PC-9 (cell line): ENCODE measurements around the gene TMEM25. TPM values are rescaled to one million over a fixed set of nuclear protein-coding genes. Genes with fewer than 3 reads are reported as not detected.
"Not testable (repeated sequence)": the region's sequence is repeated elsewhere in the genome, so short reads cannot be mapped to it uniquely, and the experiment has no call there.

Experiments used
- BruUV-seq: library from RNA; stranded (reverse); fragments of 400-500 nt; replicated peaks from 2 replicates; lab custom pipeline; 2021; lab: Mats Ljungman, UMichigan
- CTCF ChIA-PET: fragments of 300-600 bp; sonication (Branson Sonifier 250); formaldehyde crosslinking; loops from one replicate; lab custom pipeline; 2022; ENCODE audit warnings: antibody characterized with exemption; lab: Charles Lee
- POLR2A ChIA-PET: fragments of 300-600 bp; sonication (Branson Sonifier 250); formaldehyde crosslinking; loops from one replicate; lab custom pipeline; 2022; ENCODE audit warnings: antibody characterized with exemption; ENCODE audit not compliant: unreplicated experiment; lab: Charles Lee
- DNase-seq, 2 experiments: peaks; one replicate each; pipeline versions ENCODE4 v3.0.0 to v3.0.0-alpha.2; 2015 to 2022; ENCODE audit warnings: mixed read lengths in 1 of 2
- H2AFZ ChIP-seq: fragments of 200-600 bp; sonication (generic); 2 replicates; pipeline ENCODE4 v1.8.1; 2017; ENCODE audit warnings: antibody characterized with exemption
- H3F3A ChIP-seq: fragments of 200-600 bp; sonication (generic); 2 replicates; pipeline ENCODE4 v1.8.1; 2017; ENCODE audit warnings: antibody characterized with exemption, mild to moderate bottlenecking, low read depth; ENCODE audit not compliant: insufficient read depth
- H3K27ac ChIP-seq: fragments of 200-600 bp; sonication (generic); 2 replicates; pipeline ENCODE4 v1.6.1; 2016; ENCODE audit warnings: mixed run types
- H3K27me3 ChIP-seq: fragments of 200-600 bp; sonication (generic); 2 replicates; pipeline ENCODE4 v1.6.1; 2016; ENCODE audit warnings: low read depth, mixed run types; ENCODE audit not compliant: insufficient read depth
- H3K36me3 ChIP-seq: fragments of 200-600 bp; sonication (generic); 2 replicates; pipeline ENCODE4 v1.6.1; 2016; ENCODE audit warnings: low read depth, mixed run types
- H3K4me1 ChIP-seq: fragments of 200-600 bp; sonication (generic); replicated peaks from 2 replicates; pipeline ENCODE4 v1.6.1; 2016; ENCODE audit warnings: mixed run types; ENCODE audit not compliant: insufficient read depth
- H3K4me2 ChIP-seq: fragments of 200-600 bp; sonication (generic); 2 replicates; pipeline ENCODE4 v1.6.1; 2017; ENCODE audit warnings: mixed run types
- H3K4me3 ChIP-seq: fragments of 200-600 bp; sonication (generic); 2 replicates; pipeline ENCODE4 v1.6.1; 2016; ENCODE audit warnings: mixed run types
- H3K79me2 ChIP-seq: fragments of 200-600 bp; sonication (generic); 2 replicates; pipeline ENCODE4 v1.6.1; 2017; ENCODE audit warnings: low read depth, mixed run types
- H3K9me2 ChIP-seq: fragments of 200-600 bp; sonication (generic); 2 replicates; pipeline ENCODE4 v1.8.1; 2017; ENCODE audit warnings: mild to moderate bottlenecking; ENCODE audit not compliant: insufficient read depth
- H3K9me3 ChIP-seq: fragments of 200-600 bp; sonication (generic); 2 replicates; pipeline ENCODE4 v1.8.1; 2016; ENCODE audit warnings: low read depth; ENCODE audit not compliant: insufficient read depth
- H4K20me1 ChIP-seq: fragments of 200-600 bp; sonication (generic); 2 replicates; pipeline ENCODE4 v1.8.1; 2017; ENCODE audit not compliant: insufficient read depth
- EZH2 ChIP-seq: fragments of 200-600 bp; sonication (generic); IDR thresholded peaks from 2 replicates; pipeline ENCODE4 v1.8.0; 2017; ENCODE audit warnings: antibody characterized with exemption, low read depth
- intact Hi-C: fragments of 100-400 bp; cut with micrococcal nuclease; formaldehyde crosslinking; loops from one replicate; pipeline ENCODE4 v1.10.0; 2022; ENCODE audit not compliant: unreplicated experiment
- total RNA-seq: library from RNA; stranded (reverse); gene quantifications from 2 replicates; pipeline ENCODE4 v1.2.3, GENCODE V29; 2021
- TF ChIP-seq, protein P1 (sequence below): fragments of 200-600 bp; sonication (generic); conservative IDR thresholded peaks from 2 replicates; pipeline ENCODE4 v1.6.1; 2017; ENCODE audit warnings: mixed run types, antibody characterized with exemption, mild to moderate bottlenecking, moderate library complexity

Gene TMEM25
- total RNA-seq, 1 experiment from 2014 or later: 14.1 TPM

DNA sequence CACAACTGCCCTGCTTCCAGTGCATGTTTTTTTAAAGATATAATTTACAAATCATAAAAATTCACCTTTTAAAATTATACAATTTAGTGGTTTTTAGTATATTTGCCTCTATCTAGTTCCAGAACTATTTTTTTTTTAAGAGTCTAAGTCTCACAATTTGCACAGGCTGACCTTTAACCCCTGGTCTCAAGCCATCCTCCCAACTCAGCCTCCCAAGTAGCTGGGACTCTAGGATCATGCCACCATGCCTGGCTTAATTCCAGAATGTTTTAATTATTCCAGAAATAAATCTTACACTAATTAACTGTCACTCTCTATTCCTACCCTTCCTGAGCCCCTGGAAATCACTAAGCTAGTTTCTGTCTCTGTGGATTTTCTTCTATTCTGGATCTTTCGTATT, 39.8 kb downstream of the TMEM25 start:
- Histone ChIP-seq H2AFZ (no peak overlapping the region), H3K4me3 (no peak overlapping the region), H3K27ac (no peak overlapping the region), H3K9me2 (no peaks in the 10 kb centered on the region), H3K36me3 (peaks cover 5% of the 10 kb centered on the region; the same call in 1 of the 2 replicates), H3K4me1 (peaks cover 35% of the 10 kb centered on the region), H3K79me2 (peaks cover 44% of the 10 kb centered on the region), H4K20me1 (peaks cover 29% of the 10 kb centered on the region), H3K9me3 (no peaks in the 10 kb centered on the region), H3K4me2 (no peak overlapping the region), H3K27me3 (no peaks in the 10 kb centered on the region), H3F3A (peaks cover 22% of the 10 kb centered on the region; the same call in 1 of the 2 replicates)
- intact Hi-C loops: no loop called here
- CTCF ChIA-PET: no interaction called here
- DNase-seq: peak in 1 of 2 experiments; percentile 6
- POLR2A ChIA-PET: no interaction called here
- TF ChIP-seq EZH2: no peak
- TF ChIP-seq, protein P1, sequence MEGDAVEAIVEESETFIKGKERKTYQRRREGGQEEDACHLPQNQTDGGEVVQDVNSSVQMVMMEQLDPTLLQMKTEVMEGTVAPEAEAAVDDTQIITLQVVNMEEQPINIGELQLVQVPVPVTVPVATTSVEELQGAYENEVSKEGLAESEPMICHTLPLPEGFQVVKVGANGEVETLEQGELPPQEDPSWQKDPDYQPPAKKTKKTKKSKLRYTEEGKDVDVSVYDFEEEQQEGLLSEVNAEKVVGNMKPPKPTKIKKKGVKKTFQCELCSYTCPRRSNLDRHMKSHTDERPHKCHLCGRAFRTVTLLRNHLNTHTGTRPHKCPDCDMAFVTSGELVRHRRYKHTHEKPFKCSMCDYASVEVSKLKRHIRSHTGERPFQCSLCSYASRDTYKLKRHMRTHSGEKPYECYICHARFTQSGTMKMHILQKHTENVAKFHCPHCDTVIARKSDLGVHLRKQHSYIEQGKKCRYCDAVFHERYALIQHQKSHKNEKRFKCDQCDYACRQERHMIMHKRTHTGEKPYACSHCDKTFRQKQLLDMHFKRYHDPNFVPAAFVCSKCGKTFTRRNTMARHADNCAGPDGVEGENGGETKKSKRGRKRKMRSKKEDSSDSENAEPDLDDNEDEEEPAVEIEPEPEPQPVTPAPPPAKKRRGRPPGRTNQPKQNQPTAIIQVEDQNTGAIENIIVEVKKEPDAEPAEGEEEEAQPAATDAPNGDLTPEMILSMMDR: no peak
- no TSS peak for BruUV-seq

DNA sequence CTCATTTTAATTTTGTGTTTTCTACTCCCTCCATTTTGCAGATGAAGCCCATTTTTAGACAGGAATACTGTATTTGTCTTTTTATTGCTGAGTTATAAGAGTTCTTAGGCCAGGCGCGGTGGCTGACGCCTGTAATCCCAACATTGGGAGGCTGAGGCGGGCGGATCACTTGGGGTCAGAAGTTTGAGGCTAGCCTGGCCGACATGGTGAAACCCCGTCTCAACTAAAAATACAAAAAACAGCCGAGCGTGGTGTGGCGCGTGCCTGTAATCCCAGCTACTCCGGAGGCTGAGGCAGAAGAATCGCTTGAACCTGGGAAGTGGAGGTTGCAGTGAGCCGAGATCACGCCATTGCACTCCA, 40.7 kb downstream of the TMEM25 start:
- peak overlapping the region; percentile 98 for H3K4me3 ChIP-seq
- intact Hi-C loops: loop anchor here (2.0 kb wide), 1 partner anchor 427 kb away; no protein-coding TSS in a partner anchor
- peak overlapping the region; percentile 95 for H3K4me2 ChIP-seq
- H2AFZ ChIP-seq: peak overlapping the region; percentile 94
- H3K9me2 ChIP-seq, H3K27me3 ChIP-seq, CTCF ChIA-PET, H3K9me3 ChIP-seq, H3K36me3 ChIP-seq: not testable (repeated sequence)
- TSS peak; percentile 92 for BruUV-seq
- DNase-seq: peak in 1 of 2 experiments; percentile 10
- POLR2A ChIA-PET: interaction anchor here (0.7 kb wide), 1 partner anchor 908 kb away, joined by 5 read pairs; no protein-coding TSS in a partner anchor
- peaks cover 38% of the 10 kb centered on the region for H4K20me1 ChIP-seq
- peaks cover 29% of the 10 kb centered on the region for H3K4me1 ChIP-seq
- H3K79me2 ChIP-seq: peaks cover 53% of the 10 kb centered on the region
- H3F3A ChIP-seq: peaks cover 18% of the 10 kb centered on the region; the same call in 1 of the 2 replicates
- H3K27ac ChIP-seq: peak overlapping the region; percentile 24

DNA sequence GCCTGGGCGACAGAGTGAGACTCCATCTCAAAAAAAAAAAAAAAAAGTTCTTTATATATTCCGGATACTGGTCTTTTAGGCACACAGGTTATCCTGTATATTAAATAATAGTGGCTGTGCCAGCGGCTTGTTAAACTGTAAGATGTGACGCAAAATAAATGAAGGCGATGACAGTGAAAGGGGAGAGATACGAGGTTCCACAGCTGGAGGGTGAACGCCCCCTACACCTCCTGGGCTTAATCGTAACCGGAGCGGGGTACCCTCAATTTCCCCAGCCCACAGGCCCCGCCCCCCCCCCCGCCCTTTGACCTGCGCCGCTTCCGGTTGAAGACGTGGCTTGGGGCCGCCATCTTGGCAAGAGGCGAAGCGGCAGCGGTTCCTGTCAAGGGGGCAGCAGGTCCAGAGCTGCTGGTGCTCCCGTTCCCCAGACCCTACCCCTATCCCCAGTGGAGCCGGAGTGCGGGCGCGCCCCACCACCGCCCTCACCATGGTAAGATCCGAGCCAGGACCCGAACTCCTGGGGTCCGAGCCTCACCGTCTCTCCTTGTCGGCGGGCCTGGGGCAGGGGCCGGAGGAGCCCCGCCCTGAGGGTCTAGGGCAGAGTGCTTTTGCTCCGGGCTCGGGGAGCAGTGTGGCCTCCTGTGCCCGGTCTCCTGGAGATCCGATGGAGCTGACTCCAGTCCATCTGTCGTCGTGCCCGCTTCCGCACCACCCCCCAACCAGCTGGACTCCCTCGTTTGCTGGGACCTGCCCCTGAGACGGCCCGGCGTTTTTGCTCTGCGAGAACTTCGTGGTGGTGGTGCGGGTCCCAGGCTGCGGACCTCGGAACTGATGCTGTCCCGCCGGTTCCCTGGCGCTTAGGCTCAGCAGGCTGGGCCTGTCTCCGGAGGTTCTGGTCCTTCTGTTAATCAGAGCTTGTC, 41.3 kb downstream of the TMEM25 start, which contains the start of gene ARCN1:
TSS of gene ARCN1 (plus strand) at position 349 of the 920 bp plus-strand sequence. CDS start at position 488, 139 bp downstream.
- H3K27ac ChIP-seq: peak within 1 kb of the TSS; percentile 83
- H3K4me3 ChIP-seq: peak within 1 kb of the TSS; percentile 98
- no peaks in the 10 kb centered on the region for H3K27me3 ChIP-seq
- no peaks in the 10 kb centered on the region for H3K9me2 ChIP-seq
- H3K4me2 ChIP-seq: peak within 1 kb of the TSS; percentile 95
- peaks cover 28% of the 10 kb centered on the region for H3K4me1 ChIP-seq
- H4K20me1 ChIP-seq: peaks cover 44% of the 10 kb centered on the region
- H3K36me3 ChIP-seq: peaks cover 5% of the 10 kb centered on the region; the same call in 1 of the 2 replicates
- peak; percentile 56 to 61 for DNase-seq
- CTCF ChIA-PET: interaction anchor here (0.5 kb wide), 1 partner anchor 49 kb away, joined by 3 read pairs; no protein-coding TSS in a partner anchor
- no peaks in the 10 kb centered on the region for H3K9me3 ChIP-seq
- no TSS peak for BruUV-seq
- intact Hi-C loops: loop anchor here (2.0 kb wide), 1 partner anchor 428 kb away; no protein-coding TSS in a partner anchor
- POLR2A ChIA-PET: interaction anchor here (0.7 kb wide), 2 partner anchors 307 to 907 kb away, joined by 5 to 7 read pairs; no protein-coding TSS in a partner anchor
- peak within 1 kb of the TSS; percentile 94 for H2AFZ ChIP-seq
- TF ChIP-seq EZH2: no peak
- TF ChIP-seq, protein P1: no peak
- H3K79me2 ChIP-seq: peaks cover 59% of the 10 kb centered on the region
- H3F3A ChIP-seq: peaks cover 18% of the 10 kb centered on the region; the same call in 1 of the 2 replicates
